ENCODE results near the gene PPP4R3B. TPM values are rescaled to one million over a fixed set of nuclear protein-coding genes. Genes with fewer than 3 reads are reported as not detected.

Gene PPP4R3B
- total RNA-seq, 1 donor from 2014 or later, result 63.2 TPM

DNA sequence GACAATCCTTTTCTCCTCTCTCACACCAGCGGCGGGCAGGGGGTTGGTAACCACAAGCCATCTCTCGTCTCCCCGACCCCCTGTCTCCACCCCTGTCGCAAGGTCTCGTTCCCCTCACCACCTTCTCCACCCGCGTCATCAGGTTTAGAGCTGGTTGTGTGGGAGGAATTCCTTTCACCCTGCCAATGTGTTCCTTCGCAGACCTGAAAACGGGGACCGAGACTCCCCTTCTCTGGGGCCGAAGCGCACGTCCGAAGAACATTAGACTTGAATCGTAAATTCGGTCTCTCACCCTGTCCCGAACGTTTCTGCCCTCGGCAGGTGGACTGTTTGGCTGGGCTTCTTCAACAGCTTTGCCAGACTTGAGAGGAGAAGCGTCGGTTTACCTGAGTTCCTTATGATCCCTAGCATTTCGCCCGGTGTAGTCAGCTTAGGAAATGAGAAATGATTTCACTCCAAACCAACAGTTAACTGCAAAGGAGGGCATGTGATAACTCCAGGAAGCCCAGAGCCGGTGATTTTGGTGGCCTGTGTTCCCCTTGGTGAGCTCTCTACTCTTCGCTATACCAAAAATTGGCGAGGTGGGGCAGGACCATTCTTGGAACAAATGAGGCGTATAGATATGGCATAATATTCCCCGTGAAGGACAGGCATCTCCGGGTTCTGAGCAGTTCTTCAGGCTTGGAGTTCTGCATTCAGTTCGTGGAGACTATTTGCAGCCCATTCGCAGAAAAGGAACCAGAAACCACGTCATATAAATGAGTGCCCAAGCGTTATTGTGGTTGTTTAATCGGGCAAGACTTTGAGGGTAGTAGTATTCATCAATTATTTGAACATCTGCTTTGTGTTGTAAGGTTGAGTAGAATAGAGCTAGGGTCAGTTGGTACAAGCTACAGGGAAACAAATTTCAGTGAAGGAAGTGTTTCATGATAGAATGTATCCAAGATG, 97.2 kb downstream of the PPP4R3B start:
- no peak for DNase-seq (ENCODE audit: low spot score)

GRCh38 chr2:55518841-55519165, 98.6 kb downstream of the PPP4R3B start:
- no peak for DNase-seq (ENCODE audit: low spot score)

DNA sequence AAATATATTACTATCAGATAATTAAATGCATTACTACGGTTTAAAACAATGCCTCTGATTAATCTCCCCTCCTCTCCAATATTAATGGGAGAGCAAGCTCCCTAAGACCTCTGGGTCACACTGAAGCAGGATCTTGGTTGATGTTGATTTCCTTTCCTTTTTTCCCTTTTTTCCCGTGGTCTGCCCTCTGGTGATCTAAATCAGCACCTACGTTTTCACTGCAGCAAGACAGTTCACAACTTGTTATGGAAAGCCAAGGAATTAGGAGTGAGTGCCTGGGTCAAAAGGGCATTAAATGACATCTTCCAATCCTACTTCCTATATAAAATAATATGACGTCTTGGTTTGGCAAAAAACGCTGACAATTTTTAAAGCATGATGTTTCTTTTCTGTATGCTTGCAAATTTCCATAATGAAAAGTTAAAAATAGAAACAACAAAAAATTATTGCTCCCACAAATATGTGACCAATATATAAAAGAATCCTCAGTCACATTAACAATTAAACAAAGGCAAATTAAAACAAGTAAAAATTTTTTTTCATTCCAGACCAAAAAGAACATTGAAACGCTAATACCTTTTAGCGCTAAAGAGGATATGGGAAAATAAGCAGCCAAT, 105.8 kb downstream of the PPP4R3B start:
- DNase-seq (ENCODE audit: low spot score), result no peak

DNA sequence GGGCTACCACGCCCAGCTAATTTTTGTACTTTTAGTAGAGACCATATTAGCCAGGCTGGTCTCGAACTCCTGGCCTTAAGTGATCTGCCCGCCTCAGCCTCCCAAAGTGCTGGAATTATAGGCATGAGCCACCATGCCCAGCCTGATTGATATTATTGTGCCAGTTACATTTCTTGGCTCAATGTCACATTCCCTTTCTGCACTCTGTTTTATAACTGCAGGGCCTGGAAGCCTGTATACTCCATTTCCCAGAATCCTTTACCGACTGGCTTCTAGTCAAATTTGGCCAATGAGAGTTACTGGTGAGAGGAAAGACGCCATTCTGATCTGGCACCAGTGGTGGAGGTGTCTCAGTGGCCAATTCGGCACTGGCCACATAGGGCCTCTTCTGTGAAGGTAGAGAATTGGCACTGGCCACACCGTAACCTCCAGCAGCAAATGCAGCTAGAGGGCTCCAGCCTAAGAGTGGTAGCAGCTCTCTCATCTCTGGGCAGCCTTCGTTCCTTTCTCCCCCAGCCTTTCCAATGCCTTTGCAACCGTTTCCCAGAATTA, 114.8 kb downstream of the PPP4R3B start:
- no peak for DNase-seq (ENCODE audit: low spot score)

GRCh38 chr2:55500025-55500424, 117.4 kb downstream of the PPP4R3B start:
- DNase-seq (ENCODE audit: low spot score), result no peak

DNA sequence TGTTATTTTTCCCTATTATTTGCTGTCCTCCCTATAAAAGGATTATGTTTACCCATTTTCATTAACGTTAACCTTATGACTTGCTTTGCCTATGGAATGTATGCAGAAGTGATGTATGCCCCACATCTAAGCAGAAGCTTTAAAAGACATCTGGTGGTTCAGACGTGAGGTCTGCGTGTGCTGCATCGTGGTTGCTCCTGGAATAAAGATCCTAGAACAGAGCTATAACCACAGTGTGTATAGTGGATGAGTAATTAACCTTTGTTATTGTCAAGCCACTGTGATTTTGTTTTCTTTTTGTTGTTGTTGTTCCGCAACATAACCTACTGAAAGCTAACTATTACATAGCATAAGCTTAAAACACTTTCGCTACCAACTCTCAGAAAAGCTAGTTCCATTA, 118.8 kb downstream of the PPP4R3B start:
- DNase-seq (ENCODE audit: low spot score), result no peak

Other genes with a start within 250 kb of the PPP4R3B start
- 64.6 TPM for gene CCDC88A, start 197.8 kb downstream of the PPP4R3B start, total RNA-seq
- gene CFAP36, start 97.9 kb downstream of the PPP4R3B start, total RNA-seq, result 18.5 TPM
- 22.8 TPM for gene PNPT1, start 76.2 kb upstream of the PPP4R3B start, total RNA-seq